WTC11 (cell line): ENCODE measurements around the gene AGBL1. TPM values are rescaled to one million over a fixed set of nuclear protein-coding genes. Genes with fewer than 3 reads are reported as not detected.

Experiments
- ATAC-seq: fragments of 200-7000 bp; cut with Tn5 transposase; 2 replicates; pipeline ENCODE4 v1.10.0; 2021; ENCODE audit warnings: mild to moderate bottlenecking, moderate library complexity
- CTCF ChIA-PET: fragments of 300-600 bp; sonication (Branson Sonifier 250); formaldehyde crosslinking; loops from one replicate; lab custom pipeline; 2021; ENCODE audit warnings: antibody characterized with exemption; lab: Charles Lee
- POLR2A ChIA-PET: fragments of 350-600 bp; sonication (Branson Sonifier 250); formaldehyde crosslinking; loops from one replicate; lab custom pipeline; 2021; ENCODE audit warnings: antibody characterized with exemption; lab: Charles Lee
- DNase-seq: peaks from one replicate; pipeline ENCODE4 v3.0.0; 2021; ENCODE audit warnings: low spot score
- H3K27ac Mint-ChIP-seq: 2 replicates; pipeline ENCODE4 v1.8.0; 2021; ENCODE audit warnings: mixed read lengths
- H3K27me3 Mint-ChIP-seq: 2 replicates; pipeline ENCODE4 v1.8.0; 2021; ENCODE audit warnings: low read depth, mild to moderate bottlenecking, moderate library complexity, mixed read lengths
- H3K36me3 Mint-ChIP-seq: 2 replicates; pipeline ENCODE4 v1.8.0; 2021; ENCODE audit warnings: mixed read lengths
- H3K4me1 Mint-ChIP-seq: 2 replicates; pipeline ENCODE4 v1.8.0; 2022; ENCODE audit warnings: mixed read lengths
- H3K4me3 Mint-ChIP-seq: 2 replicates; pipeline ENCODE4 v1.8.0; 2021; ENCODE audit warnings: mild to moderate bottlenecking, moderate library complexity, mixed read lengths
- H3K9me3 Mint-ChIP-seq: 2 replicates; pipeline ENCODE4 v1.8.0; 2021; ENCODE audit warnings: mixed read lengths
- ATF1 ChIP-seq: sonication (generic); formaldehyde crosslinking; IDR thresholded peaks from 2 replicates; pipeline ENCODE4 v1.8.1; 2023; ENCODE audit warnings: mild to moderate bottlenecking, moderate library complexity, missing genetic modification reagents
- CREB1 ChIP-seq: sonication (generic); formaldehyde crosslinking; IDR thresholded peaks from 2 replicates; pipeline ENCODE4 v1.8.0; 2023; ENCODE audit warnings: mild to moderate bottlenecking, missing genetic modification reagents
- ETV6 ChIP-seq: sonication (generic); formaldehyde crosslinking; IDR thresholded peaks from 2 replicates; pipeline ENCODE4 v1.8.1; 2022; ENCODE audit warnings: mild to moderate bottlenecking, missing genetic modification reagents
- FOXK1 ChIP-seq: sonication (generic); formaldehyde crosslinking; IDR thresholded peaks from 2 replicates; pipeline ENCODE4 v1.8.0; 2022; ENCODE audit warnings: mild to moderate bottlenecking, moderate library complexity, missing genetic modification reagents
- IRF2 ChIP-seq: sonication (generic); formaldehyde crosslinking; IDR thresholded peaks from 2 replicates; pipeline ENCODE4 v1.8.0; 2022; ENCODE audit warnings: low read depth, missing genetic modification reagents, borderline replicate concordance
- NFYB ChIP-seq: sonication (generic); formaldehyde crosslinking; conservative IDR thresholded peaks from 2 replicates; pipeline ENCODE4 v1.8.0; 2022; ENCODE audit warnings: low read depth, missing genetic modification reagents
- NR3C1 ChIP-seq: sonication (generic); formaldehyde crosslinking; conservative IDR thresholded peaks from 2 replicates; pipeline ENCODE4 v1.8.1; 2023; ENCODE audit warnings: low read depth, mild to moderate bottlenecking, missing genetic modification reagents
- SMAD4 ChIP-seq: sonication (generic); formaldehyde crosslinking; IDR thresholded peaks from 2 replicates; pipeline ENCODE4 v1.8.0; 2022; ENCODE audit warnings: mild to moderate bottlenecking, missing genetic modification reagents
- ZBTB21 ChIP-seq: sonication (generic); formaldehyde crosslinking; IDR thresholded peaks from 2 replicates; pipeline ENCODE4 v1.8.1; 2023; ENCODE audit warnings: mild to moderate bottlenecking, missing genetic modification reagents, borderline replicate concordance
- ZNF121 ChIP-seq: sonication (generic); formaldehyde crosslinking; IDR thresholded peaks from 2 replicates; pipeline ENCODE4 v1.8.0; 2023; ENCODE audit warnings: missing genetic modification reagents
- ZNF317 ChIP-seq: sonication (generic); formaldehyde crosslinking; IDR thresholded peaks from 2 replicates; pipeline ENCODE4 v1.8.1; 2023; ENCODE audit warnings: low read depth, mild to moderate bottlenecking, moderate library complexity, missing genetic modification reagents, borderline replicate concordance
- ZNF396 ChIP-seq: fragments of 250-450 bp; sonication (Bioruptor Pico); IDR thresholded peaks from 2 replicates; pipeline ENCODE4 v1.8.0; 2021; ENCODE audit warnings: mild to moderate bottlenecking, moderate library complexity, borderline replicate concordance
- ZNF671 ChIP-seq: fragments of 250-450 bp; sonication (Bioruptor Pico); IDR thresholded peaks from 2 replicates; pipeline ENCODE4 v1.8.0; 2021; ENCODE audit warnings: mild to moderate bottlenecking
- total RNA-seq: library from RNA; stranded (reverse); gene quantifications from 3 replicates; pipeline ENCODE4 v1.2.3, GENCODE V29; 2021
- TF ChIP-seq, protein P1 (sequence below): fragments of 250-450 bp; sonication (Bioruptor Pico); IDR thresholded peaks from 2 replicates; pipeline ENCODE4 v1.9.0; 2021; ENCODE audit warnings: mild to moderate bottlenecking
- TF ChIP-seq, protein P2 (sequence below): sonication (generic); formaldehyde crosslinking; conservative IDR thresholded peaks from 2 replicates; pipeline ENCODE4 v1.8.1; 2022; ENCODE audit warnings: mild to moderate bottlenecking, missing genetic modification reagents
- TF ChIP-seq, protein P3 (sequence below): sonication (generic); formaldehyde crosslinking; IDR thresholded peaks from 2 replicates; pipeline ENCODE4 v1.8.1; 2022; ENCODE audit warnings: low read depth, mild to moderate bottlenecking, moderate library complexity, missing genetic modification reagents, borderline replicate concordance
- TF ChIP-seq, protein P4 (sequence below): sonication (generic); formaldehyde crosslinking; IDR thresholded peaks from 2 replicates; pipeline ENCODE4 v1.8.0; 2022; ENCODE audit warnings: mild to moderate bottlenecking, missing genetic modification reagents
- TF ChIP-seq, protein P5 (sequence below): sonication (generic); formaldehyde crosslinking; IDR thresholded peaks from 2 replicates; pipeline ENCODE4 v1.8.0; 2022; ENCODE audit warnings: mild to moderate bottlenecking, missing genetic modification reagents
- TF ChIP-seq, protein P6 (sequence below): sonication (generic); formaldehyde crosslinking; IDR thresholded peaks from 2 replicates; pipeline ENCODE4 v1.8.1; 2023; ENCODE audit warnings: mild to moderate bottlenecking, missing genetic modification reagents, moderate library complexity
- TF ChIP-seq, protein P7 (sequence below): sonication (generic); formaldehyde crosslinking; IDR thresholded peaks from 2 replicates; pipeline ENCODE4 v1.8.0; 2022; ENCODE audit warnings: mild to moderate bottlenecking, missing genetic modification reagents
- TF ChIP-seq, protein P8 (sequence below): sonication (generic); formaldehyde crosslinking; IDR thresholded peaks from 2 replicates; pipeline ENCODE4 v1.8.1; 2023; ENCODE audit warnings: mild to moderate bottlenecking, missing genetic modification reagents, moderate library complexity
- TF ChIP-seq, protein P9 (sequence below): sonication (generic); formaldehyde crosslinking; IDR thresholded peaks from 2 replicates; pipeline ENCODE4 v1.8.0; 2022; ENCODE audit warnings: missing genetic modification reagents

The AGBL1 gene
- total RNA-seq, 1 experiment from 2014 or later = not detected

DNA sequence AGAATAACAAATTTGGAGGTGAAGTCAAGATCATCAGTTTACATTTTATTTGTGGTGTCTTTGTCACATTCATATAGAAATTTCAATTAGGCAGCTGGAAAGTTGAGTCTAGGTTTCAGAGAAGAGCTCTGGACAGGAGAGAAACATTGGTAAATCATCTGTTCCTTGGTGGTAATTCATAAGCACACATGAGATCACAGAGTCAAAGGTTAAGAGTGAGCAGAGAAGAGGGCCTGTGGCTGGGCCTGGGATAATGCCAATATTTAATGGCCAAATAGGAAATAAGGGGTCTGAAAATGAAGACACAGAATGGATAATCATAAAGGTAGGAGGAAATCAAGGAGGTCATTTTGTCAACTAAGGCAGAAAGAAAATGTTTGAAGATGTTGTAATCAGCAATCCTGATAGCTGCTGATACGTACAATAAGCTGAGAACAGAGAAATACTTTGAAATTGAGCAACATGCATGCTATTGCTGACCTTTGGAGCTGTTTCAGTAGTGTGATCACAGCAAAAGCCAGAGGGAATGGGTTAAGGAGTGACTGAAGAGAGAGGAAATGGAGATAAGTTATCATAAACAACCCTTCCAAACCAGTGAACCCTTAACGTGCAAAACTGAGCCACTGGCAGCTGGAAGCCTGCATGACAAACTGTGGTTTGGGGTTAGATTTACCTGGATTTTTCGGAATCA lies 692.8 kb downstream of the AGBL1 start:
- Mint-ChIP-seq H3K4me3 (no peak overlapping the region), H3K9me3 (peaks cover 3% of the 10 kb centered on the region; the same call in 1 of the 2 replicates), H3K27ac (no peak overlapping the region), H3K4me1 (no peaks in the 10 kb centered on the region), H3K36me3 (no peaks in the 10 kb centered on the region), H3K27me3 (no peaks in the 10 kb centered on the region)
- ChIA-PET POLR2A (interaction anchor here (0.5 kb wide), 1 partner anchor 1074 kb away, joined by 4 read pairs; no protein-coding TSS in a partner anchor), CTCF (interaction anchor here (0.6 kb wide), 1 partner anchor 168 kb away, joined by 4 read pairs; no protein-coding TSS in a partner anchor)
- no peak for TF ChIP-seq ZNF396 (CRISPR knock-in tag)
- TF ChIP-seq, protein P1, sequence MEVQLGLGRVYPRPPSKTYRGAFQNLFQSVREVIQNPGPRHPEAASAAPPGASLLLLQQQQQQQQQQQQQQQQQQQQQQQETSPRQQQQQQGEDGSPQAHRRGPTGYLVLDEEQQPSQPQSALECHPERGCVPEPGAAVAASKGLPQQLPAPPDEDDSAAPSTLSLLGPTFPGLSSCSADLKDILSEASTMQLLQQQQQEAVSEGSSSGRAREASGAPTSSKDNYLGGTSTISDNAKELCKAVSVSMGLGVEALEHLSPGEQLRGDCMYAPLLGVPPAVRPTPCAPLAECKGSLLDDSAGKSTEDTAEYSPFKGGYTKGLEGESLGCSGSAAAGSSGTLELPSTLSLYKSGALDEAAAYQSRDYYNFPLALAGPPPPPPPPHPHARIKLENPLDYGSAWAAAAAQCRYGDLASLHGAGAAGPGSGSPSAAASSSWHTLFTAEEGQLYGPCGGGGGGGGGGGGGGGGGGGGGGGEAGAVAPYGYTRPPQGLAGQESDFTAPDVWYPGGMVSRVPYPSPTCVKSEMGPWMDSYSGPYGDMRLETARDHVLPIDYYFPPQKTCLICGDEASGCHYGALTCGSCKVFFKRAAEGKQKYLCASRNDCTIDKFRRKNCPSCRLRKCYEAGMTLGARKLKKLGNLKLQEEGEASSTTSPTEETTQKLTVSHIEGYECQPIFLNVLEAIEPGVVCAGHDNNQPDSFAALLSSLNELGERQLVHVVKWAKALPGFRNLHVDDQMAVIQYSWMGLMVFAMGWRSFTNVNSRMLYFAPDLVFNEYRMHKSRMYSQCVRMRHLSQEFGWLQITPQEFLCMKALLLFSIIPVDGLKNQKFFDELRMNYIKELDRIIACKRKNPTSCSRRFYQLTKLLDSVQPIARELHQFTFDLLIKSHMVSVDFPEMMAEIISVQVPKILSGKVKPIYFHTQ (CRISPR knock-in tag) = no peak
- no peak for TF ChIP-seq NR3C1 (CRISPR knock-in tag)
- TF ChIP-seq, protein P2, sequence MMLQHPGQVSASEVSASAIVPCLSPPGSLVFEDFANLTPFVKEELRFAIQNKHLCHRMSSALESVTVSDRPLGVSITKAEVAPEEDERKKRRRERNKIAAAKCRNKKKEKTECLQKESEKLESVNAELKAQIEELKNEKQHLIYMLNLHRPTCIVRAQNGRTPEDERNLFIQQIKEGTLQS (CRISPR knock-in tag) = no peak
- TF ChIP-seq, protein P3, sequence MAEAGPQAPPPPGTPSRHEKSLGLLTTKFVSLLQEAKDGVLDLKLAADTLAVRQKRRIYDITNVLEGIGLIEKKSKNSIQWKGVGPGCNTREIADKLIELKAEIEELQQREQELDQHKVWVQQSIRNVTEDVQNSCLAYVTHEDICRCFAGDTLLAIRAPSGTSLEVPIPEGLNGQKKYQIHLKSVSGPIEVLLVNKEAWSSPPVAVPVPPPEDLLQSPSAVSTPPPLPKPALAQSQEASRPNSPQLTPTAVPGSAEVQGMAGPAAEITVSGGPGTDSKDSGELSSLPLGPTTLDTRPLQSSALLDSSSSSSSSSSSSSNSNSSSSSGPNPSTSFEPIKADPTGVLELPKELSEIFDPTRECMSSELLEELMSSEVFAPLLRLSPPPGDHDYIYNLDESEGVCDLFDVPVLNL (CRISPR knock-in tag) = no peak
- no peak for TF ChIP-seq SMAD4
- TF ChIP-seq, protein P4, sequence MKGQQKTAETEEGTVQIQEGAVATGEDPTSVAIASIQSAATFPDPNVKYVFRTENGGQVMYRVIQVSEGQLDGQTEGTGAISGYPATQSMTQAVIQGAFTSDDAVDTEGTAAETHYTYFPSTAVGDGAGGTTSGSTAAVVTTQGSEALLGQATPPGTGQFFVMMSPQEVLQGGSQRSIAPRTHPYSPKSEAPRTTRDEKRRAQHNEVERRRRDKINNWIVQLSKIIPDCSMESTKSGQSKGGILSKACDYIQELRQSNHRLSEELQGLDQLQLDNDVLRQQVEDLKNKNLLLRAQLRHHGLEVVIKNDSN (CRISPR knock-in tag) = no peak
- no peak for TF ChIP-seq FOXK1 (CRISPR knock-in tag)
- no peak for TF ChIP-seq ZNF671 (CRISPR knock-in tag)
- no peak for TF ChIP-seq NFYB (CRISPR knock-in tag)
- TF ChIP-seq, protein P5, sequence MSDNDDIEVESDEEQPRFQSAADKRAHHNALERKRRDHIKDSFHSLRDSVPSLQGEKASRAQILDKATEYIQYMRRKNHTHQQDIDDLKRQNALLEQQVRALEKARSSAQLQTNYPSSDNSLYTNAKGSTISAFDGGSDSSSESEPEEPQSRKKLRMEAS = no peak
- TF ChIP-seq, protein P6, sequence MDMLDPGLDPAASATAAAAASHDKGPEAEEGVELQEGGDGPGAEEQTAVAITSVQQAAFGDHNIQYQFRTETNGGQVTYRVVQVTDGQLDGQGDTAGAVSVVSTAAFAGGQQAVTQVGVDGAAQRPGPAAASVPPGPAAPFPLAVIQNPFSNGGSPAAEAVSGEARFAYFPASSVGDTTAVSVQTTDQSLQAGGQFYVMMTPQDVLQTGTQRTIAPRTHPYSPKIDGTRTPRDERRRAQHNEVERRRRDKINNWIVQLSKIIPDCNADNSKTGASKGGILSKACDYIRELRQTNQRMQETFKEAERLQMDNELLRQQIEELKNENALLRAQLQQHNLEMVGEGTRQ (CRISPR knock-in tag) = no peak
- TF ChIP-seq ATF1 (CRISPR knock-in tag) = no peak
- no peak for TF ChIP-seq ZBTB21 (CRISPR knock-in tag)
- TF ChIP-seq ZNF121 (CRISPR knock-in tag) = no peak
- no peak for TF ChIP-seq ETV6 (CRISPR knock-in tag)
- TF ChIP-seq ZNF317 = no peak
- no peak for TF ChIP-seq CREB1
- ATAC-seq = no peak
- no peak for DNase-seq

DNA sequence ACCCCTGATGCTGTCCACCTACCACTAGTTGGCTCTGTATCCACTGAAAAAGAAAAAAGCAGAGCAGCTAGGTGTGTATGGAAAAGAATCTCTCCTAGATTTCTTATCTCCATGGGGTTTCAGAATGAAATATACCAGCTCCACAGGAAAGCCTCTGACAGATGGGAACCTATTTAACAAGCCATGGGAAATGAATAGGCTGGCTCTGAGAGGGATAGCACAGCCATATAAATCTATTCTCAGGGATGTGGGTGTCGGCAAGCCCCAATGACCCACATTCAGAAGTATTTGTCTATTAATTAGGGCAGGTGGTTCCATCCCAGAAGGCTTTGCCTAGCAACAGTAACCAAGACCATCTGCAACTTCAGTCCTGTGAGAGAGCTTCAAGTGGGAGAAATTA lies 694.1 kb downstream of the AGBL1 start:
- TF ChIP-seq, protein P7, sequence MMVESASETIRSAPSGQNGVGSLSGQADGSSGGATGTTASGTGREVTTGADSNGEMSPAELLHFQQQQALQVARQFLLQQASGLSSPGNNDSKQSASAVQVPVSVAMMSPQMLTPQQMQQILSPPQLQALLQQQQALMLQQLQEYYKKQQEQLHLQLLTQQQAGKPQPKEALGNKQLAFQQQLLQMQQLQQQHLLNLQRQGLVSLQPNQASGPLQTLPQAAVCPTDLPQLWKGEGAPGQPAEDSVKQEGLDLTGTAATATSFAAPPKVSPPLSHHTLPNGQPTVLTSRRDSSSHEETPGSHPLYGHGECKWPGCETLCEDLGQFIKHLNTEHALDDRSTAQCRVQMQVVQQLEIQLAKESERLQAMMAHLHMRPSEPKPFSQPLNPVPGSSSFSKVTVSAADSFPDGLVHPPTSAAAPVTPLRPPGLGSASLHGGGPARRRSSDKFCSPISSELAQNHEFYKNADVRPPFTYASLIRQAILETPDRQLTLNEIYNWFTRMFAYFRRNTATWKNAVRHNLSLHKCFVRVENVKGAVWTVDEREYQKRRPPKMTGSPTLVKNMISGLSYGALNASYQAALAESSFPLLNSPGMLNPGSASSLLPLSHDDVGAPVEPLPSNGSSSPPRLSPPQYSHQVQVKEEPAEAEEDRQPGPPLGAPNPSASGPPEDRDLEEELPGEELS = no peak
- TF ChIP-seq, protein P8, sequence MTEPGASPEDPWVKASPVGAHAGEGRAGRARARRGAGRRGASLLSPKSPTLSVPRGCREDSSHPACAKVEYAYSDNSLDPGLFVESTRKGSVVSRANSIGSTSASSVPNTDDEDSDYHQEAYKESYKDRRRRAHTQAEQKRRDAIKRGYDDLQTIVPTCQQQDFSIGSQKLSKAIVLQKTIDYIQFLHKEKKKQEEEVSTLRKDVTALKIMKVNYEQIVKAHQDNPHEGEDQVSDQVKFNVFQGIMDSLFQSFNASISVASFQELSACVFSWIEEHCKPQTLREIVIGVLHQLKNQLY = no peak
- TF ChIP-seq NR3C1 (CRISPR knock-in tag) (no peak), ZNF317 (no peak), IRF2 (CRISPR knock-in tag) (no peak)
- TF ChIP-seq, protein P9, sequence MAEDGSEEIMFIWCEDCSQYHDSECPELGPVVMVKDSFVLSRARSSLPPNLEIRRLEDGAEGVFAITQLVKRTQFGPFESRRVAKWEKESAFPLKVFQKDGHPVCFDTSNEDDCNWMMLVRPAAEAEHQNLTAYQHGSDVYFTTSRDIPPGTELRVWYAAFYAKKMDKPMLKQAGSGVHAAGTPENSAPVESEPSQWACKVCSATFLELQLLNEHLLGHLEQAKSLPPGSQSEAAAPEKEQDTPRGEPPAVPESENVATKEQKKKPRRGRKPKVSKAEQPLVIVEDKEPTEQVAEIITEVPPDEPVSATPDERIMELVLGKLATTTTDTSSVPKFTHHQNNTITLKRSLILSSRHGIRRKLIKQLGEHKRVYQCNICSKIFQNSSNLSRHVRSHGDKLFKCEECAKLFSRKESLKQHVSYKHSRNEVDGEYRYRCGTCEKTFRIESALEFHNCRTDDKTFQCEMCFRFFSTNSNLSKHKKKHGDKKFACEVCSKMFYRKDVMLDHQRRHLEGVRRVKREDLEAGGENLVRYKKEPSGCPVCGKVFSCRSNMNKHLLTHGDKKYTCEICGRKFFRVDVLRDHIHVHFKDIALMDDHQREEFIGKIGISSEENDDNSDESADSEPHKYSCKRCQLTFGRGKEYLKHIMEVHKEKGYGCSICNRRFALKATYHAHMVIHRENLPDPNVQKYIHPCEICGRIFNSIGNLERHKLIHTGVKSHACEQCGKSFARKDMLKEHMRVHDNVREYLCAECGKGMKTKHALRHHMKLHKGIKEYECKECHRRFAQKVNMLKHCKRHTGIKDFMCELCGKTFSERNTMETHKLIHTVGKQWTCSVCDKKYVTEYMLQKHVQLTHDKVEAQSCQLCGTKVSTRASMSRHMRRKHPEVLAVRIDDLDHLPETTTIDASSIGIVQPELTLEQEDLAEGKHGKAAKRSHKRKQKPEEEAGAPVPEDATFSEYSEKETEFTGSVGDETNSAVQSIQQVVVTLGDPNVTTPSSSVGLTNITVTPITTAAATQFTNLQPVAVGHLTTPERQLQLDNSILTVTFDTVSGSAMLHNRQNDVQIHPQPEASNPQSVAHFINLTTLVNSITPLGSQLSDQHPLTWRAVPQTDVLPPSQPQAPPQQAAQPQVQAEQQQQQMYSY (CRISPR knock-in tag) = no peak
- ATAC-seq = no peak
- H3K36me3 Mint-ChIP-seq = peaks cover 10% of the 10 kb centered on the region
- CTCF ChIA-PET = no interaction called here
- peaks cover 15% of the 10 kb centered on the region for H3K9me3 Mint-ChIP-seq
- H3K27me3 Mint-ChIP-seq = no peaks in the 10 kb centered on the region
- no peak overlapping the region for H3K4me3 Mint-ChIP-seq
- no peak for DNase-seq
- H3K4me1 Mint-ChIP-seq = no peaks in the 10 kb centered on the region
- POLR2A ChIA-PET = no interaction called here
- H3K27ac Mint-ChIP-seq = no peak overlapping the region
